Breast epithelium (tissue), 4 donors: ENCODE results near the gene ROBO2. TPM values are rescaled to one million over a fixed set of nuclear protein-coding genes. Genes with fewer than 3 reads are reported as not detected.

ENCODE experiments used
- DNase-seq, 2 donors: peaks; one replicate each; pipeline ENCODE4 v3.0.0-alpha.2; 2019; ENCODE audit warnings: low spot score in 2 of 2
- H3K27ac ChIP-seq, 2 donors: fragments of 200-600 bp; sonication (generic) in 1 of 2; one replicate each; pipeline ENCODE4 v1.5.1; 2016 to 2019; ENCODE audit warnings: mild to moderate bottlenecking in 1 of 2
- H3K27me3 ChIP-seq, 2 donors: fragments of 200-600 bp; sonication (generic) in 1 of 2; one replicate each; pipeline versions ENCODE4 v1.5.1 to v1.6.0; 2017 to 2019; ENCODE audit warnings: control low read depth in 1 of 2, mild to moderate bottlenecking in 1 of 2
- H3K36me3 ChIP-seq: fragments of 200-600 bp; one replicate; pipeline ENCODE4 v1.5.1; 2019
- H3K4me1 ChIP-seq, 2 donors: fragments of 200-600 bp; sonication (generic); one replicate each; pipeline ENCODE4 v1.5.1; 2016 to 2019; ENCODE audit warnings: control low read depth in 1 of 2
- H3K4me3 ChIP-seq, 3 donors: fragments of 200-600 bp; sonication (generic); 1 replicate in 2 of 3; 2 replicates in 1 of 3; pipeline ENCODE4 v1.5.1; 2016 to 2019; ENCODE audit warnings: mild to moderate bottlenecking in 3 of 3, moderate library complexity in 2 of 3
- H3K9me3 ChIP-seq, 2 donors: fragments of 200-600 bp; sonication (generic) in 1 of 2; one replicate each; pipeline ENCODE4 v1.5.1; 2016 to 2019; ENCODE audit warnings: control low read depth in 1 of 2
- CTCF ChIP-seq, 3 donors: fragments of 450-650 bp; IDR thresholded peaks; one replicate each; pipeline ENCODE4 v1.5.1; 2016 to 2017; ENCODE audit warnings: antibody characterized with exemption in 3 of 3, mild to moderate bottlenecking in 3 of 3, moderate library complexity in 3 of 3
- POLR2A ChIP-seq: fragments of 450-650 bp; IDR thresholded peaks from one replicate; pipeline ENCODE4 v1.6.1; 2016; ENCODE audit warnings: antibody characterized with exemption, mild to moderate bottlenecking, moderate library complexity
- POLR2AphosphoS5 ChIP-seq, 3 donors: sonication (generic); formaldehyde crosslinking; IDR thresholded peaks; one replicate each; pipeline ENCODE4 v1.6.1; 2017; ENCODE audit warnings: antibody characterized with exemption in 3 of 3
- intact Hi-C: fragments of 100-400 bp; cut with DNase I; formaldehyde crosslinking; loops from one replicate; pipeline ENCODE4 v1.15.1; 2023; ENCODE audit warnings: low total_unique reads
- total RNA-seq, 3 donors: library from RNA; depleted of rRNA; stranded (reverse); fragments of >200 nt; gene quantifications; one replicate each; pipeline ENCODE4 v1.1.0, GENCODE V29; 2016

Gene ROBO2
- total RNA-seq, 3 donors from 2014 or later, result 0.98 to 1.4 (median 1.3) TPM

- no peaks in the 10 kb centered on the region for H3K9me3 ChIP-seq
- intact Hi-C loops, result no loop called here
Measured at GRCh38 chr3:77348244-77348855, 308.5 kb downstream of the ROBO2 start.

GRCh38 chr3:77354958-77355357 is 315.1 kb downstream of the ROBO2 start:
- H3K36me3 ChIP-seq, result no peaks in the 10 kb centered on the region
- no peak for TF ChIP-seq CTCF (IDR thresholded peaks at IDR 0.05)
- no peaks in the 10 kb centered on the region for H3K27me3 ChIP-seq
- H3K27ac ChIP-seq, result no peak overlapping the region
- H3K9me3 ChIP-seq, result no peaks in the 10 kb centered on the region
- no peak for DNase-seq
- intact Hi-C loops, result no loop called here
- no peaks in the 10 kb centered on the region for H3K4me1 ChIP-seq
- H3K4me3 ChIP-seq, result no peak overlapping the region

More at GRCh38 chr3:77348244-77348855, 308.5 kb downstream of the ROBO2 start:
- Histone ChIP-seq H3K27me3 (no peaks in the 10 kb centered on the region), H3K4me3 (no peak overlapping the region), H3K27ac (no peak overlapping the region), H3K36me3 (no peaks in the 10 kb centered on the region), H3K4me1 (no peaks in the 10 kb centered on the region)
- TF ChIP-seq CTCF (IDR thresholded peaks at IDR 0.05) (no peak), POLR2A (no peak), POLR2AphosphoS5 (IDR thresholded peaks at IDR 0.05) (no peak)
- no peak for DNase-seq

GRCh38 chr3:77362936-77363335 is 323.0 kb downstream of the ROBO2 start:
- intact Hi-C loops, result no loop called here
- H3K4me3 ChIP-seq, result no peak overlapping the region
- no peak for TF ChIP-seq POLR2A
- no peak for TF ChIP-seq CTCF (IDR thresholded peaks at IDR 0.05)
- TF ChIP-seq POLR2AphosphoS5 (IDR thresholded peaks at IDR 0.05), result no peak
- H3K36me3 ChIP-seq, result no peaks in the 10 kb centered on the region
- H3K27ac ChIP-seq, result no peak overlapping the region
- H3K27me3 ChIP-seq, result no peaks in the 10 kb centered on the region
- DNase-seq, result no peak
- no peaks in the 10 kb centered on the region for H3K4me1 ChIP-seq
- no peaks in the 10 kb centered on the region for H3K9me3 ChIP-seq

- intact Hi-C loops, result no loop called here
- no peak for DNase-seq
- H3K9me3 ChIP-seq, result no peaks in the 10 kb centered on the region
- no peaks in the 10 kb centered on the region for H3K27me3 ChIP-seq
- no peak for TF ChIP-seq CTCF (IDR thresholded peaks at IDR 0.05)
- TF ChIP-seq POLR2AphosphoS5 (IDR thresholded peaks at IDR 0.05), result no peak
- TF ChIP-seq POLR2A, result no peak
- no peak overlapping the region for H3K4me3 ChIP-seq
- no peaks in the 10 kb centered on the region for H3K36me3 ChIP-seq
- H3K4me1 ChIP-seq, result no peaks in the 10 kb centered on the region
- H3K27ac ChIP-seq, result no peak overlapping the region
Measured at GRCh38 chr3:77365152-77365551, 325.3 kb downstream of the ROBO2 start.

- intact Hi-C loops, result no loop called here
- Histone ChIP-seq H3K36me3 (no peaks in the 10 kb centered on the region), H3K4me3 (no peak overlapping the region), H3K27me3 (no peaks in the 10 kb centered on the region), H3K9me3 (no peaks in the 10 kb centered on the region), H3K4me1 (no peaks in the 10 kb centered on the region), H3K27ac (no peak overlapping the region)
- TF ChIP-seq POLR2A (no peak), CTCF (IDR thresholded peaks at IDR 0.05) (no peak), POLR2AphosphoS5 (IDR thresholded peaks at IDR 0.05) (no peak)
- DNase-seq, result no peak
Measured at GRCh38 chr3:77370413-77370812, 330.5 kb downstream of the ROBO2 start.
